ENCODE data around the gene IL5RA.
A peak's percentile ranks its signal among the peaks of the same experiment; 100 is the strongest.

Gene IL5RA, protein sequence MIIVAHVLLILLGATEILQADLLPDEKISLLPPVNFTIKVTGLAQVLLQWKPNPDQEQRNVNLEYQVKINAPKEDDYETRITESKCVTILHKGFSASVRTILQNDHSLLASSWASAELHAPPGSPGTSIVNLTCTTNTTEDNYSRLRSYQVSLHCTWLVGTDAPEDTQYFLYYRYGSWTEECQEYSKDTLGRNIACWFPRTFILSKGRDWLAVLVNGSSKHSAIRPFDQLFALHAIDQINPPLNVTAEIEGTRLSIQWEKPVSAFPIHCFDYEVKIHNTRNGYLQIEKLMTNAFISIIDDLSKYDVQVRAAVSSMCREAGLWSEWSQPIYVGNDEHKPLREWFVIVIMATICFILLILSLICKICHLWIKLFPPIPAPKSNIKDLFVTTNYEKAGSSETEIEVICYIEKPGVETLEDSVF

DNA sequence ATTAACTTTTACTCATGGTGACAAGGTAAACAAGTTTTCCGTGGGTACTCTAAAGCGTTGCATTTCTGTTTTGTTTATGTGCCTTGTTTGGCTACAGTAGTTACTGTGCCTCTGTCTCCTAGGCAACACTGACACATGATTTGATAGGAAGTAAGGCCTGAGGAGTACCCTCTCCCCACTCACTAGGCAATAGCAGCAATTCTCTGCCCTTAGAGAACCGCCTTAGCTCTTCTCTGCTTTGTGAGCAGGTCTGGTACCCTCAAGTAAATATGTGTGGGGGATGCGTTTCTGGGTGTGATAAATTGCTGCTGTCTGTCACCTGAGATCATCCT is at the start of gene IL5RA:
IL5RA (minus strand) TSS at position 76 of the 332 bp plus-strand sequence. CDS start 5,390 bp downstream, outside the sequence.
- TF ChIP-seq, protein P1, sequence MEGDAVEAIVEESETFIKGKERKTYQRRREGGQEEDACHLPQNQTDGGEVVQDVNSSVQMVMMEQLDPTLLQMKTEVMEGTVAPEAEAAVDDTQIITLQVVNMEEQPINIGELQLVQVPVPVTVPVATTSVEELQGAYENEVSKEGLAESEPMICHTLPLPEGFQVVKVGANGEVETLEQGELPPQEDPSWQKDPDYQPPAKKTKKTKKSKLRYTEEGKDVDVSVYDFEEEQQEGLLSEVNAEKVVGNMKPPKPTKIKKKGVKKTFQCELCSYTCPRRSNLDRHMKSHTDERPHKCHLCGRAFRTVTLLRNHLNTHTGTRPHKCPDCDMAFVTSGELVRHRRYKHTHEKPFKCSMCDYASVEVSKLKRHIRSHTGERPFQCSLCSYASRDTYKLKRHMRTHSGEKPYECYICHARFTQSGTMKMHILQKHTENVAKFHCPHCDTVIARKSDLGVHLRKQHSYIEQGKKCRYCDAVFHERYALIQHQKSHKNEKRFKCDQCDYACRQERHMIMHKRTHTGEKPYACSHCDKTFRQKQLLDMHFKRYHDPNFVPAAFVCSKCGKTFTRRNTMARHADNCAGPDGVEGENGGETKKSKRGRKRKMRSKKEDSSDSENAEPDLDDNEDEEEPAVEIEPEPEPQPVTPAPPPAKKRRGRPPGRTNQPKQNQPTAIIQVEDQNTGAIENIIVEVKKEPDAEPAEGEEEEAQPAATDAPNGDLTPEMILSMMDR (IDR thresholded peaks at IDR 0.05; ENCODE audit: low read length, missing control alignments), result no peak
- H3K4me3 ChIP-seq (replicated peaks; ENCODE audit: low read depth, low read length), result no peak within 1 kb of the TSS
- peak; percentile 48 for DNase-seq (ENCODE audit: low read depth)

DNA sequence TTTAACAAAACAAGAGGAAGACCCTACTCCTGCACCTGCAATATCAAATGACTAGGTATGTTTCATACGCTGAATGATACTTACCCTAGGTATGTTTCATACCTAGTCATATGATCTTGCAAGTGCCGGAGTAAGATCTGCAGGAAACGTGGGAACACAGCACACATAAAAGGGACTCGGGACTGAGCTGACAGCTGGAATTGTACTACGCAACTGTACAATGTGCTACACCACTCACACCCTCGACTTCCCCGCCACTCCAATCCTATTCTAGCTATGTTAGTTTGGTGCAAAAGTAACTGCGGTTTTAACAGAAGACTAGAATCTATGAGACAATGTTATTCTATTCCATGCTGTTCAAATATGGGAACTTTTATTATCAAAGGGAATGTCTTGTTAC is 47.3 kb upstream of the IL5RA start:
- no peak for DNase-seq (ENCODE audit: low read depth)
- TF ChIP-seq, protein P1 (IDR thresholded peaks at IDR 0.05; ENCODE audit: low read length, missing control alignments), result no peak
- H3K4me3 ChIP-seq (replicated peaks; ENCODE audit: low read depth, low read length), result no peak overlapping the region

DNA sequence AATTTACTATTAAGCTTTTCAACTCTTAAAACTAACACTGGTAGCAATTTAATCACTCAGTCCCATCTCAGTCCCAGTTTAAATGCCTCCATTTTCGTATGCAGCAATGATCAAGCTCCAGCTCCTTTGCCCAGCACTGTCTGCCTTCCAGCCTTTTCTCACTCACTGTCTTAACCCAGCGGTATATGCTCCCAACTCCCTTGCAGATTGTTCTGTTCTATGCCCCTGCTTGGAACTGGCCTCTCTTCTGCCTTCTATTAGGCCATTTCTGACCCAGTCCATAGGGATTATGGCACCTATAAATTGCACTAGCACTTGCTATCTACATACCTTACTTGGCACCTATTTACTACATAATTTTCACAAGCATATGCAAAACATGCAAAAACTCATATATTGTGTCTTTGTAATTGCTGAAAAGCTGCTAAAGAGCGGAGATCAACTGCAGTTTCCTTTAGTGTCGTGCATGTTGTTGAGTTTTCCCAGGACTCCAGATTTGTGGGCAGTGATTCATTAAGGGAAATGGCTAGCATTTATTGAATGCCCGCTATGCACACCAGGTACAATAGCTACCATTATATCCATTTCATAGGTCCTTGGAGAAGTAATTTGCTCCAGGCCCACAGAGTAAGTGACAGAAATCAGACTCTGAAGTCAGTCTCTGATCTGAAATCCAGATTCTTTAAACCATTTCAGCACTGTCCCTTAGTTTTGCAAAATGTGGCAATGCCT is 44.9 kb upstream of the IL5RA start:
- TF ChIP-seq, protein P1 (IDR thresholded peaks at IDR 0.05; ENCODE audit: low read length, missing control alignments), result no peak
- DNase-seq (ENCODE audit: low read depth), result no peak

DNA sequence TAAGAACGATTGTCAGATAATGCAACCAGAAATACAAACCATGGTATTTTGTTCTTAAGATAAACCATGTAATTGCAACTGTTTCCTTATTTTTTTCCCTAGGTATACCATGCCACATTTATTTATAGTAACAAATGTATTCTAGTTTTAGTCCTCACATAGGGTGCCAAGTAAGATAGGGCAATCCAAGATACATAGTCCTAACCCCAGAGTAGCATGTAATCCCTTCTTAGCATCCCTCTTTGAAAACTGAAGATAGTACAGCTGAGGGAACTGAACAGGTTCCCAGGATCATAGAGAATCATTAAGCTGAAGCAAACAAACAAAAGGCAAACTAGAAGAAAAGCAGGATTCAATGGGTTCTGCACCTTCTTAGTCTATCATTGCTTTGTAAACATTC is 41.3 kb upstream of the IL5RA start:
- no peak for DNase-seq (ENCODE audit: low read depth)
- TF ChIP-seq, protein P1 (IDR thresholded peaks at IDR 0.05; ENCODE audit: low read length, missing control alignments), result no peak
- H3K4me3 ChIP-seq (replicated peaks; ENCODE audit: low read depth, low read length), result no peak overlapping the region

More for the DNA sequence above, 44.9 kb upstream of the IL5RA start:
- H3K4me3 ChIP-seq (replicated peaks; ENCODE audit: low read depth, low read length), result no peak overlapping the region

DNA sequence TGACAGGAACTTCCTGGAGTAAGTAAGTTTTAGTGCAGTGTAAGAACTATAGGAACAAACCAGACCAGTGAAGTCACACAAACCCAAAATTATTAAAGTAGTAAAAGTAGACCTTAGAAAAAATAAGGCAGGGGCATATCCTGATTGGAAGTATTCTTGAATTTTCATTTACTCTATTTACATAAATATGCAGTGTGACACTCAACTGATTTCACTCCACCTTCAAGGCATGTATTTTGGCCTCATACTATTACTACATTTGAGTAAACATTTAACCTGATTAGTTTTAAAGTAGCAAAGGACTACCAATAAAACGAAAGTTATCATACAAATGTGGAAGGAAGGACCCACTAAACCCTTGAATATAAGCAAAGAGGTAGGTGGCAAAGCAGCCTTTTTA is 39.4 kb upstream of the IL5RA start:
- TF ChIP-seq, protein P1 (IDR thresholded peaks at IDR 0.05; ENCODE audit: low read length, missing control alignments), result no peak
- no peak for DNase-seq (ENCODE audit: low read depth)
- no peak overlapping the region for H3K4me3 ChIP-seq (replicated peaks; ENCODE audit: low read depth, low read length)

DNA sequence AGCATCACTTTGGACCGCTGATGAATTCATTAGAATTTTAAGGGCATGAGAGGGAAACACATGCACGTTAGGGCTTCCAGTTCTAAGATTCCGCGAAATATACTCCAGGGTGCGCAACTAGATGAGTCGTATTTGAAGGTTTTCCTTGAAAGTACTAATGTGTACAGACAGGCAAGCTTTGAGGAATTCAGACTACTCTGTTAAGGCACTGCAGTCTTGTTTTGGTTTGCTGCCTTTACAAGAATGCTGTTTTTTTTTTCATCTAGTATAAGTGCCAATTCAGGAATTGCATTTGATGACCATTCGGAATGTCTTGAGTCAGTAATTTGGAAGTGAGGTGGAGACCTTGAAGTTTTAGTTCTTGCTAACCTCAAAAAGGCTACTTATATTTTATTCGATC is 35.7 kb upstream of the IL5RA start:
- DNase-seq (ENCODE audit: low read depth), result no peak

More for the DNA sequence above, 35.7 kb upstream of the IL5RA start:
- TF ChIP-seq, protein P1 (IDR thresholded peaks at IDR 0.05; ENCODE audit: low read length, missing control alignments), result no peak
- H3K4me3 ChIP-seq (replicated peaks; ENCODE audit: low read depth, low read length), result no peak overlapping the region
